Astrocyte of the spinal cord (primary cell): ENCODE measurements around the gene BTAF1.

Source experiments
- DNase-seq: peaks from one replicate; pipeline ENCODE4 v3.0.0; 2011; ENCODE audit warnings: low read depth, low spot score
- H3K4me3 ChIP-seq: 2 replicates; pipeline ENCODE4 v1.5.1; 2011; ENCODE audit warnings: low read depth, mild to moderate bottlenecking, low read length, moderate library complexity
- in situ Hi-C: cut with HindIII; loops from 2 replicates; pipeline ENCODE4 v1.10.0; 2017; ENCODE audit warnings: low sequenced_read_pairs
- TF ChIP-seq, protein P1 (sequence below): IDR thresholded peaks from 2 replicates; pipeline ENCODE4 v1.5.1; 2012; ENCODE audit warnings: low read depth, mild to moderate bottlenecking, low read length, inconsistent platforms

The BTAF1 gene

GRCh38 chr10:91896212-91896756 is 27.3 kb upstream of the BTAF1 start:
- no peak for DNase-seq
- in situ Hi-C loops, result no loop called here
- TF ChIP-seq, protein P1, sequence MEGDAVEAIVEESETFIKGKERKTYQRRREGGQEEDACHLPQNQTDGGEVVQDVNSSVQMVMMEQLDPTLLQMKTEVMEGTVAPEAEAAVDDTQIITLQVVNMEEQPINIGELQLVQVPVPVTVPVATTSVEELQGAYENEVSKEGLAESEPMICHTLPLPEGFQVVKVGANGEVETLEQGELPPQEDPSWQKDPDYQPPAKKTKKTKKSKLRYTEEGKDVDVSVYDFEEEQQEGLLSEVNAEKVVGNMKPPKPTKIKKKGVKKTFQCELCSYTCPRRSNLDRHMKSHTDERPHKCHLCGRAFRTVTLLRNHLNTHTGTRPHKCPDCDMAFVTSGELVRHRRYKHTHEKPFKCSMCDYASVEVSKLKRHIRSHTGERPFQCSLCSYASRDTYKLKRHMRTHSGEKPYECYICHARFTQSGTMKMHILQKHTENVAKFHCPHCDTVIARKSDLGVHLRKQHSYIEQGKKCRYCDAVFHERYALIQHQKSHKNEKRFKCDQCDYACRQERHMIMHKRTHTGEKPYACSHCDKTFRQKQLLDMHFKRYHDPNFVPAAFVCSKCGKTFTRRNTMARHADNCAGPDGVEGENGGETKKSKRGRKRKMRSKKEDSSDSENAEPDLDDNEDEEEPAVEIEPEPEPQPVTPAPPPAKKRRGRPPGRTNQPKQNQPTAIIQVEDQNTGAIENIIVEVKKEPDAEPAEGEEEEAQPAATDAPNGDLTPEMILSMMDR, result no peak
- H3K4me3 ChIP-seq, result no peak overlapping the region

GRCh38 chr10:91897421-91897820 is 26.1 kb upstream of the BTAF1 start:
- no peak overlapping the region for H3K4me3 ChIP-seq
- in situ Hi-C loops, result no loop called here
- TF ChIP-seq, protein P1, result no peak
- no peak for DNase-seq

DNA sequence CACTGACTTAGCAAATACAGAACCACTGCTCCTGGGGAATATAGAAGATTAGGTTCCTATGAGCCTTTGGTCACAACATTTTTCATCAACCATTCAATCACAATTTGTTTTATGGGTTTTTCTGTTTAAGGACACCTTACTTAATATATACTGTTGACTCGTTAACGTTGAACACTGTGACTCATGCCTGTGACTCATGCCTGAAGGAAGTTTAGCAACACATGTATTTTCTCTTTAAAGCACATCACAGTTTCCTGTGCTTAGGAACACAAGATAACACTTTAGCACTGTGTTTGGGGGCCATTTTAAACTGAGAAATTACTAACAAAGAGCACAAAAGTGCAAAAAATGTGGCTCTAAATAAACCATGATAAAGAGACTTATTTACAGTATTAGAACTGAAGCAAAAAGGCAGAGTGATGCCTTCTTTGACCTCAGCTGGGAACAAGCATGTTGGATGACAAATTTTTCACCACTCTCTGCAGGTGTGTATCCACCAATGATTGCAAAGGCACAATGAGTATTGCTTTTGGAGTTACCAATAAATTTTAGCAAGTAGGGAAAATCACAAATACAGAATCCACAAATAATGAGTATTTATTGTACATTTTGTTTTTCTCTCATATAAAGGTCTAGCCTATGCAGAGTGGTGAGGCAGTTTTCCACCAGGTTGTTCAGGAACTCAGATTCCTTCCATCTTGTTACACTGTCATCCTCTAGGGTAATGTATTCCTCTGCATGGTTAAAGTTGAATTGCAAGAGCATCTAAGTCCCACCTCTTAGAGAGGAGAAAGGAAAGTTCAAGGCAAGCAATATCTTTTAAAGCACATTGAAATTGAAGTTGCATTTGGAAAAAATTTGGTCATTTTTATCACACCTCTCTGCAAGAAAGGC is 21.5 kb upstream of the BTAF1 start:
- TF ChIP-seq, protein P1, result no peak
- DNase-seq, result peak; percentile 93
- H3K4me3 ChIP-seq, result no peak overlapping the region
- in situ Hi-C loops, result no loop called here

GRCh38 chr10:91907033-91907594 is 16.5 kb upstream of the BTAF1 start:
- TF ChIP-seq, protein P1, result no peak
- DNase-seq, result no peak
- no peak overlapping the region for H3K4me3 ChIP-seq
- in situ Hi-C loops, result no loop called here

DNA sequence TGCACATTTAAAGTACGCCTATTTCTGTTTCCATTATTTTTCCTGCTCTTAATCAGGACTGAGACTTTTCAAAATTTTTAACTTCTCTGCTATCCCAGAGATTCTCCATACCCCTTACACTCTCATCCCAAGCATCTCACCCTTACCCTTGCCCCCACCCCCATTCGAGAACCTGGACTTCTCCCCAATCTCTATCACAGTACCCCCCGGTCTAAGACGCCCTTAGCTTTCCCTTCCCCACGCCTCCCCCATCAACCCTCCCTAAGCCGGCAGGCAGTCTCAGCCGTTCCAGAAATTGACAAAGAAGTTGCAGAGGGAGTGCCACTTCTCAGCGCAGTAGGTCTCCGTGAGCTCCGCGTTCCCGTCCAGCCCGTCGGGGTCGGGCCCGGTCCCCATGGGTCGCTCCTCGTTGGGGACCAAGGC is 15.6 kb upstream of the BTAF1 start:
- DNase-seq, result no peak
- in situ Hi-C loops, result no loop called here
- TF ChIP-seq, protein P1, result no peak
- H3K4me3 ChIP-seq, result peak overlapping the region; percentile 67

GRCh38 chr10:91908337-91909116 is 15.0 kb upstream of the BTAF1 start:
- DNase-seq, result peak; percentile 74
- in situ Hi-C loops, result no loop called here
- peak overlapping the region; percentile 67 for H3K4me3 ChIP-seq
- TF ChIP-seq, protein P1, result peak; percentile 26
